Stimulated activated naive CD4-positive, alpha-beta T cell treated with Interleukin-2 at 50 U/mL for 16 hours (primary cell): Measurements from ENCODE around the gene HSPA1L.
A peak's percentile ranks its signal among the peaks of the same experiment; 100 is the strongest.
"Not testable (repeated sequence)": the region's sequence is repeated elsewhere in the genome, so short reads cannot be mapped to it uniquely, and the experiment has no call there.

Experiments
- DNase-seq: peaks from one replicate; lab custom pipeline; 2025; lab: John Stamatoyannopoulos, UW

HSPA1L gene

GRCh38 chr6:31836474-31837368, 21.6 kb upstream of the HSPA1L start:
- no peak for DNase-seq

- no peak for DNase-seq
Observed at GRCh38 chr6:31836047-31836473, 21.0 kb upstream of the HSPA1L start.

- peak; percentile 71 for DNase-seq
Observed at GRCh38 chr6:31834367-31835250, 19.5 kb upstream of the HSPA1L start.

GRCh38 chr6:31831350-31832215, 16.5 kb upstream of the HSPA1L start:
- DNase-seq: no peak

GRCh38 chr6:31830886-31831335, 15.8 kb upstream of the HSPA1L start:
- DNase-seq: no peak

- no peak for DNase-seq
Observed at GRCh38 chr6:31829633-31830283, 14.7 kb upstream of the HSPA1L start.

GRCh38 chr6:31827286-31828079, 12.4 kb upstream of the HSPA1L start, which contains the start of gene HSPA1B:
Gene HSPA1B, plus strand, starts transcription at chr6:31827738. Its CDS starts 213 bp downstream, at chr6:31827951.
- peak; percentile 98 for DNase-seq

GRCh38 chr6:31826793-31827285, 11.8 kb upstream of the HSPA1L start:
- DNase-seq: peak; percentile 44

- DNase-seq: no peak
Observed at GRCh38 chr6:31825553-31825952, 10.5 kb upstream of the HSPA1L start.

GRCh38 chr6:31823592-31824196, 8.6 kb upstream of the HSPA1L start:
- not testable (repeated sequence) for DNase-seq

- DNase-seq: peak; percentile 69
Observed at GRCh38 chr6:31822036-31822821, 7.1 kb upstream of the HSPA1L start.

GRCh38 chr6:31821301-31822035, 6.4 kb upstream of the HSPA1L start:
- peak; percentile 69 for DNase-seq

GRCh38 chr6:31820399-31820798, 5.3 kb upstream of the HSPA1L start:
- not testable (repeated sequence) for DNase-seq

- DNase-seq: no peak
Observed at GRCh38 chr6:31819871-31820299, 4.8 kb upstream of the HSPA1L start.

- not testable (repeated sequence) for DNase-seq
Observed at GRCh38 chr6:31817929-31818511, 2.9 kb upstream of the HSPA1L start.

GRCh38 chr6:31817133-31817928, 2.2 kb upstream of the HSPA1L start:
- DNase-seq: not testable (repeated sequence)

- DNase-seq: peak; percentile 67
Observed at GRCh38 chr6:31814677-31815024, 432 bp downstream of the HSPA1L start.
